ENCODE results near the gene PEX14.
A peak's percentile ranks its signal among the peaks of the same experiment; 100 is the strongest.

Gene PEX14

GRCh38 chr1:10520952-10521351 lies 46.2 kb downstream of the PEX14 start:
- DNase-seq, result no peak

- no peak for DNase-seq
Measured at GRCh38 chr1:10521537-10522157, 46.9 kb downstream of the PEX14 start.

GRCh38 chr1:10522322-10522860 lies 47.6 kb downstream of the PEX14 start:
- DNase-seq, result no peak

GRCh38 chr1:10525208-10525607 lies 50.5 kb downstream of the PEX14 start:
- DNase-seq, result no peak

- no peak for DNase-seq
Measured at GRCh38 chr1:10528066-10529014, 53.6 kb downstream of the PEX14 start.

- DNase-seq, result no peak
Measured at GRCh38 chr1:10529091-10529490, 54.3 kb downstream of the PEX14 start.

- DNase-seq, result no peak
Measured at GRCh38 chr1:10529765-10530164, 55.0 kb downstream of the PEX14 start.

- DNase-seq, result no peak
Measured at GRCh38 chr1:10530281-10530740, 55.6 kb downstream of the PEX14 start.

GRCh38 chr1:10530756-10531495 lies 56.2 kb downstream of the PEX14 start:
- DNase-seq, result no peak

GRCh38 chr1:10532362-10532761 lies 57.6 kb downstream of the PEX14 start:
- no peak for DNase-seq

- DNase-seq, result no peak
Measured at GRCh38 chr1:10534519-10534918, 59.8 kb downstream of the PEX14 start.

GRCh38 chr1:10536133-10536770 lies 61.5 kb downstream of the PEX14 start:
- no peak for DNase-seq

- DNase-seq, result peak; percentile 95
Measured at GRCh38 chr1:10537082-10537766, 62.5 kb downstream of the PEX14 start.

- peak; percentile 43 for DNase-seq
Measured at GRCh38 chr1:10538646-10539355, 64.1 kb downstream of the PEX14 start.

- DNase-seq, result no peak
Measured at GRCh38 chr1:10539411-10540043, 64.8 kb downstream of the PEX14 start.

GRCh38 chr1:10540277-10541005 lies 65.7 kb downstream of the PEX14 start:
- no peak for DNase-seq

- DNase-seq, result no peak
Measured at GRCh38 chr1:10541286-10541685, 66.5 kb downstream of the PEX14 start.

GRCh38 chr1:10544239-10544638 lies 69.5 kb downstream of the PEX14 start:
- DNase-seq, result no peak

- DNase-seq, result no peak
Measured at GRCh38 chr1:10546896-10547295, 72.1 kb downstream of the PEX14 start.
